ENCODE measurements around the gene TP63.

DNA sequence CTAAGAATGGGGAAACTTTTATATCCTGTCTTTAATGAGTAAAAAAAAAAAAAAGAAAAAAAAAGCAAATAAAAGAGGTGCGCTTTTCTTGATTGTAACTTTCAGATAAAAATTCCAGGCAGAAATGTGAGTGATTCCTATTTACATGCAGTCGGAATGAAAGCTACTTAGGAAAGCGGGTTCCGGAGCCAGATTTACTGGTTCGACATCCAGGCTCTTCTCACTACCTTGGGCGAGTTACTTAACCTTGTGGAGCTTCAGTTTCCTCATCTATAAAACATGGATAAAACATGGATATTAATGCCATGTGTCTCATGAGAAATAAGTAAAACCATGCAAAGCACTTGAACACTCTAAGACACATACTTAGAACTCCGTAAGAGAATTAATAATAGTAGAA, 169.2 kb downstream of the TP63 start:
- TF ChIP-seq, protein P1, sequence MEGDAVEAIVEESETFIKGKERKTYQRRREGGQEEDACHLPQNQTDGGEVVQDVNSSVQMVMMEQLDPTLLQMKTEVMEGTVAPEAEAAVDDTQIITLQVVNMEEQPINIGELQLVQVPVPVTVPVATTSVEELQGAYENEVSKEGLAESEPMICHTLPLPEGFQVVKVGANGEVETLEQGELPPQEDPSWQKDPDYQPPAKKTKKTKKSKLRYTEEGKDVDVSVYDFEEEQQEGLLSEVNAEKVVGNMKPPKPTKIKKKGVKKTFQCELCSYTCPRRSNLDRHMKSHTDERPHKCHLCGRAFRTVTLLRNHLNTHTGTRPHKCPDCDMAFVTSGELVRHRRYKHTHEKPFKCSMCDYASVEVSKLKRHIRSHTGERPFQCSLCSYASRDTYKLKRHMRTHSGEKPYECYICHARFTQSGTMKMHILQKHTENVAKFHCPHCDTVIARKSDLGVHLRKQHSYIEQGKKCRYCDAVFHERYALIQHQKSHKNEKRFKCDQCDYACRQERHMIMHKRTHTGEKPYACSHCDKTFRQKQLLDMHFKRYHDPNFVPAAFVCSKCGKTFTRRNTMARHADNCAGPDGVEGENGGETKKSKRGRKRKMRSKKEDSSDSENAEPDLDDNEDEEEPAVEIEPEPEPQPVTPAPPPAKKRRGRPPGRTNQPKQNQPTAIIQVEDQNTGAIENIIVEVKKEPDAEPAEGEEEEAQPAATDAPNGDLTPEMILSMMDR (IDR thresholded peaks at IDR 0.05; ENCODE audit: insufficient read depth, low read length) = no peak
- TF ChIP-seq, protein P2, sequence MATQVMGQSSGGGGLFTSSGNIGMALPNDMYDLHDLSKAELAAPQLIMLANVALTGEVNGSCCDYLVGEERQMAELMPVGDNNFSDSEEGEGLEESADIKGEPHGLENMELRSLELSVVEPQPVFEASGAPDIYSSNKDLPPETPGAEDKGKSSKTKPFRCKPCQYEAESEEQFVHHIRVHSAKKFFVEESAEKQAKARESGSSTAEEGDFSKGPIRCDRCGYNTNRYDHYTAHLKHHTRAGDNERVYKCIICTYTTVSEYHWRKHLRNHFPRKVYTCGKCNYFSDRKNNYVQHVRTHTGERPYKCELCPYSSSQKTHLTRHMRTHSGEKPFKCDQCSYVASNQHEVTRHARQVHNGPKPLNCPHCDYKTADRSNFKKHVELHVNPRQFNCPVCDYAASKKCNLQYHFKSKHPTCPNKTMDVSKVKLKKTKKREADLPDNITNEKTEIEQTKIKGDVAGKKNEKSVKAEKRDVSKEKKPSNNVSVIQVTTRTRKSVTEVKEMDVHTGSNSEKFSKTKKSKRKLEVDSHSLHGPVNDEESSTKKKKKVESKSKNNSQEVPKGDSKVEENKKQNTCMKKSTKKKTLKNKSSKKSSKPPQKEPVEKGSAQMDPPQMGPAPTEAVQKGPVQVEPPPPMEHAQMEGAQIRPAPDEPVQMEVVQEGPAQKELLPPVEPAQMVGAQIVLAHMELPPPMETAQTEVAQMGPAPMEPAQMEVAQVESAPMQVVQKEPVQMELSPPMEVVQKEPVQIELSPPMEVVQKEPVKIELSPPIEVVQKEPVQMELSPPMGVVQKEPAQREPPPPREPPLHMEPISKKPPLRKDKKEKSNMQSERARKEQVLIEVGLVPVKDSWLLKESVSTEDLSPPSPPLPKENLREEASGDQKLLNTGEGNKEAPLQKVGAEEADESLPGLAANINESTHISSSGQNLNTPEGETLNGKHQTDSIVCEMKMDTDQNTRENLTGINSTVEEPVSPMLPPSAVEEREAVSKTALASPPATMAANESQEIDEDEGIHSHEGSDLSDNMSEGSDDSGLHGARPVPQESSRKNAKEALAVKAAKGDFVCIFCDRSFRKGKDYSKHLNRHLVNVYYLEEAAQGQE (IDR thresholded peaks at IDR 0.05; ENCODE audit: insufficient replicate concordance, low read depth) = no peak
- TF ChIP-seq POLR2AphosphoS5 (IDR thresholded peaks at IDR 0.05; ENCODE audit: low read depth) = no peak
- no peak for TF ChIP-seq GABPA (IDR thresholded peaks at IDR 0.05; ENCODE audit: low read depth)
- no peak for TF ChIP-seq SPI1 (IDR thresholded peaks at IDR 0.05; ENCODE audit: borderline replicate concordance, low read depth)
